IMR-90 (cell line): ENCODE data around the gene NXNL2. TPM values are rescaled to one million over a fixed set of nuclear protein-coding genes. Genes with fewer than 3 reads are reported as not detected.

ENCODE experiments used
- ATAC-seq: fragments of 200-7000 bp; cut with Tn5 transposase; 2 replicates; pipeline ENCODE4 v1.9.1; 2020; ENCODE audit warnings: low read depth, mild to moderate bottlenecking, moderate library complexity
- BruUV-seq: library from RNA; stranded (reverse); fragments of 400-500 nt; replicated peaks from 2 replicates; lab custom pipeline; 2021; lab: Mats Ljungman, UMichigan
- CTCF ChIA-PET: fragments of 300-600 bp; formaldehyde crosslinking; extraction: SDS; loops from one replicate; lab custom pipeline; 2021; ENCODE audit warnings: antibody characterized with exemption; lab: Yijun Ruan, JAX
- POLR2A ChIA-PET: fragments of 300-600 bp; sonication (Branson Sonifier 250); formaldehyde crosslinking; loops from one replicate; lab custom pipeline; 2022; ENCODE audit warnings: antibody characterized with exemption; ENCODE audit not compliant: unreplicated experiment; lab: Charles Lee
- DNase-seq: peaks from one replicate; pipeline ENCODE4 v3.0.0; 2013
- H2AFZ ChIP-seq: replicated peaks from 2 replicates; pipeline ENCODE3; 2013; ENCODE audit warnings: low read length, mild to moderate bottlenecking; ENCODE audit not compliant: poor library complexity
- H2AK5ac ChIP-seq: 2 replicates; pipeline ENCODE4 v1.6.1; 2013; ENCODE audit warnings: low read depth, low read length, inconsistent platforms
- H2AK9ac ChIP-seq: replicated peaks from 2 replicates; pipeline ENCODE3; 2013; ENCODE audit warnings: mild to moderate bottlenecking, low read depth, low read length, moderate library complexity; ENCODE audit not compliant: poor library complexity
- H2BK120ac ChIP-seq: 2 replicates; pipeline ENCODE4 v1.6.1; 2013; ENCODE audit warnings: low read depth, low read length, inconsistent platforms
- H2BK15ac ChIP-seq: 3 replicates; pipeline ENCODE4 v1.6.1; 2013; ENCODE audit warnings: low read depth, low read length, inconsistent platforms
- H2BK20ac ChIP-seq: 2 replicates; pipeline ENCODE4 v1.6.1; 2013; ENCODE audit warnings: low read depth, mild to moderate bottlenecking, inconsistent platforms, low read length, moderate library complexity
- H2BK5ac ChIP-seq: 2 replicates; pipeline ENCODE4 v1.6.1; 2013; ENCODE audit warnings: mild to moderate bottlenecking, low read depth, low read length, inconsistent platforms; ENCODE audit not compliant: poor library complexity, severe bottlenecking
- H3K14ac ChIP-seq: replicated peaks from 2 replicates; pipeline ENCODE4 v1.6.1; 2013; ENCODE audit warnings: low read depth, low read length, inconsistent platforms
- H3K18ac ChIP-seq: 2 replicates; pipeline ENCODE4 v1.6.1; 2013; ENCODE audit warnings: low read depth, low read length, control low read depth
- H3K23ac ChIP-seq: 2 replicates; pipeline ENCODE4 v1.6.1; 2013; ENCODE audit warnings: low read depth, low read length, inconsistent platforms
- H3K27ac ChIP-seq: 2 replicates; pipeline ENCODE4 v1.5.1; 2013; ENCODE audit warnings: mild to moderate bottlenecking, control low read depth, low read length; ENCODE audit not compliant: insufficient read depth
- H3K27me3 ChIP-seq: 2 replicates; pipeline ENCODE4 v1.6.1; 2013; ENCODE audit warnings: low read length; ENCODE audit not compliant: control insufficient read depth, insufficient read depth
- H3K36me3 ChIP-seq: 2 replicates; pipeline ENCODE4 v1.6.1; 2013; ENCODE audit warnings: low read length, mixed read lengths; ENCODE audit not compliant: control insufficient read depth, insufficient read depth
- H3K4ac ChIP-seq: 2 replicates; pipeline ENCODE4 v1.6.1; 2013; ENCODE audit warnings: low read depth, low read length, inconsistent platforms
- H3K4me1 ChIP-seq: 2 replicates; pipeline ENCODE4 v1.6.1; 2013; ENCODE audit warnings: low read length, mixed read lengths; ENCODE audit not compliant: control insufficient read depth, insufficient read depth
- H3K4me2 ChIP-seq: 2 replicates; pipeline ENCODE4 v1.6.1; 2013; ENCODE audit warnings: low read depth, mild to moderate bottlenecking, control low read depth, low read length, moderate library complexity
- H3K4me3 ChIP-seq: 2 replicates; pipeline ENCODE4 v1.5.1; 2013; ENCODE audit warnings: low read depth, mild to moderate bottlenecking, control low read depth, low read length, moderate library complexity; ENCODE audit not compliant: insufficient read depth
- H3K56ac ChIP-seq: 2 replicates; pipeline ENCODE4 v1.6.1; 2013; ENCODE audit warnings: low read length, inconsistent platforms; ENCODE audit not compliant: insufficient read depth; ENCODE audit errors: extremely low read depth
- H3K79me1 ChIP-seq, 2 experiments: 2 replicates each; pipeline ENCODE4 v1.6.1; 2013; ENCODE audit warnings: low read length in 2 of 2, inconsistent platforms in 1 of 2, low read depth in 1 of 2
- H3K9ac ChIP-seq: 2 replicates; pipeline ENCODE4 v1.6.1; 2013; ENCODE audit warnings: low read depth, low read length, control low read depth
- H3K9me1 ChIP-seq: 2 replicates; pipeline ENCODE4 v1.6.1; 2013; ENCODE audit warnings: low read length, inconsistent platforms; ENCODE audit not compliant: insufficient read depth
- H3K9me3 ChIP-seq: 2 replicates; pipeline ENCODE4 v1.6.1; 2013; ENCODE audit warnings: low read length; ENCODE audit not compliant: control insufficient read depth, insufficient read depth
- H4K20me1 ChIP-seq: 2 replicates; pipeline ENCODE4 v1.6.1; 2013; ENCODE audit warnings: low read length, inconsistent platforms; ENCODE audit not compliant: insufficient read depth
- H4K5ac ChIP-seq: 2 replicates; pipeline ENCODE4 v1.6.1; 2013; ENCODE audit warnings: mild to moderate bottlenecking, low read depth, low read length, control low read depth
- H4K8ac ChIP-seq, 2 experiments: 2 replicates each; pipeline ENCODE4 v1.6.1; 2013; ENCODE audit warnings: low read depth in 2 of 2, low read length in 2 of 2, control low read depth in 1 of 2, inconsistent platforms in 1 of 2
- H4K91ac ChIP-seq: 2 replicates; pipeline ENCODE4 v1.6.1; 2013; ENCODE audit warnings: low read depth, low read length, inconsistent platforms; ENCODE audit not compliant: insufficient read depth
- FOS ChIP-seq: fragments of 150-350 bp; IDR thresholded peaks from 2 replicates; pipeline ENCODE4 v1.6.1; 2016; ENCODE audit warnings: low read depth, low read length
- MAFK ChIP-seq: IDR thresholded peaks from 2 replicates; pipeline ENCODE4 v1.6.1; 2012; ENCODE audit warnings: low read depth, low read length, improper control_type of control experiment
- MXI1 ChIP-seq: IDR thresholded peaks from 2 replicates; pipeline ENCODE4 v1.6.1; 2012; ENCODE audit warnings: low read depth, mild to moderate bottlenecking, low read length, moderate library complexity, borderline replicate concordance
- NFE2L2 ChIP-seq: fragments of 150-350 bp; IDR thresholded peaks from 2 replicates; pipeline ENCODE4 v1.6.1; 2016; ENCODE audit warnings: low read depth, mild to moderate bottlenecking, low read length
- POLR2A ChIP-seq: IDR thresholded peaks from 2 replicates; pipeline ENCODE4 v1.6.1; 2012; ENCODE audit warnings: mild to moderate bottlenecking, low read depth, low read length
- USF2 ChIP-seq: fragments of 150-350 bp; IDR thresholded peaks from 2 replicates; pipeline ENCODE4 v1.6.1; 2017; ENCODE audit warnings: mild to moderate bottlenecking, antibody characterized with exemption, low read length, low read depth
- WGBS, 2 experiments: methylation state at CpG; one replicate each; pipeline versions ENCODE4 v1.1.5 to v1.1.7; 2013; ENCODE audit warnings: missing lambda C conversion rate in 2 of 2; ENCODE audit not compliant: insufficient read length in 1 of 2; ENCODE audit errors: extremely low coverage in 2 of 2; 5-methylcytosine and 5-hydroxymethylcytosine counted together
- dilution Hi-C: fragments of 300-500 bp; cut with HindIII; formaldehyde crosslinking; loops from one replicate; pipeline ENCODE4 v1.14.3; 2018; ENCODE audit warnings: low sequenced_read_pairs; ENCODE audit not compliant: unreplicated experiment
- in situ Hi-C: fragments of 300-500 bp; cut with MboI; formaldehyde crosslinking; loops from 3 replicates; pipeline ENCODE4 v1.14.3; 2019; ENCODE audit warnings: low sequenced_read_pairs, inconsistent platforms, mixed read lengths
- intact Hi-C: fragments of 100-400 bp; cut with micrococcal nuclease; formaldehyde crosslinking; loops from 2 replicates; pipeline ENCODE4 v1.10.0; 2022
- polyA plus RNA-seq, 3 experiments: library from polyadenylated mRNA; depleted of rRNA; stranded (reverse); fragments of >200 nt; gene quantifications; 2 replicates each; pipeline ENCODE4 v1.2.3, GENCODE V29; 2012; ENCODE audit warnings: low replicate concordance in 1 of 3
- total RNA-seq: library from RNA; depleted of rRNA; stranded (reverse); fragments of >200 nt; gene quantifications from 2 replicates; pipeline ENCODE4 v1.2.3, GENCODE V29; 2012

NXNL2 gene
- total and polyA plus RNA-seq, 2 of the 4 experiments (the other 2 are of a cell fraction), result 3.2 to 6.4 TPM

GRCh38 chr9:88534456-88535225, at the start of gene NXNL2 (continued):
- TF ChIP-seq MAFK (no peak), FOS (no peak)

- H3K18ac ChIP-seq, result no peak overlapping the region
- DNase-seq, result no peak
- dilution Hi-C loops (no loop called here), in situ Hi-C loops (no loop called here), intact Hi-C loops (no loop called here)
- H2AFZ ChIP-seq, result no peak overlapping the region
- H3K27ac ChIP-seq, result no peak overlapping the region
- 100% methylated on average over 3 of the region's 4 CpGs; no CpG with 5 or more reads in 1 of the 2 experiments for WGBS, 2 experiments
- H3K14ac ChIP-seq, result no peak overlapping the region
- ChIA-PET POLR2A (interaction anchor here (0.6 to 0.7 kb wide), 2 partner anchors 16 to 291 kb away, joined by 4 to 20 read pairs; no protein-coding TSS in a partner anchor), CTCF (no interaction called here)
- no peak overlapping the region for H2BK15ac ChIP-seq
- H2AK5ac ChIP-seq, result no peak overlapping the region
- H2BK120ac ChIP-seq, result no peak overlapping the region
- no peak overlapping the region for H3K23ac ChIP-seq
- peaks cover 0 to 3% of the 10 kb centered on the region in 2 experiments; a peak in 1 of 4 replicates for H3K79me1 ChIP-seq
- 0 out of 2 replicates have a peak, but pooled peaks cover 3% of the 10 kb centered on the region for H3K9me1 ChIP-seq
- no peaks in the 10 kb centered on the region for H3K9me3 ChIP-seq
- no peak overlapping the region for H2AK9ac ChIP-seq
- no peak overlapping the region for H2BK5ac ChIP-seq
- no peak overlapping the region for H2BK20ac ChIP-seq
- H4K20me1 ChIP-seq, result no peaks in the 10 kb centered on the region
- H3K27me3 ChIP-seq, result no peaks in the 10 kb centered on the region
- H4K91ac ChIP-seq, result no peak overlapping the region
- no peak overlapping the region for H3K9ac ChIP-seq
- no peak overlapping the region for H4K8ac ChIP-seq
- no peak for ATAC-seq
- H4K5ac ChIP-seq, result no peak overlapping the region
- no peaks in the 10 kb centered on the region for H3K4me1 ChIP-seq
- no TSS peak for BruUV-seq
- no peak overlapping the region for H3K56ac ChIP-seq
- H3K4me2 ChIP-seq, result no peak overlapping the region
- H3K4ac ChIP-seq, result no peak overlapping the region
- no peak overlapping the region for H3K4me3 ChIP-seq
- peaks cover 10% of the 10 kb centered on the region for H3K36me3 ChIP-seq
- no peak for TF ChIP-seq POLR2A
- TF ChIP-seq USF2, result no peak
- no peak for TF ChIP-seq MXI1
- TF ChIP-seq NFE2L2, result no peak
These were observed 46.8 kb upstream of the NXNL2 start for GRCh38 chr9:88488166-88488565.
